H9 (cell line): ENCODE results near the gene RCSD1. TPM values are rescaled to one million over a fixed set of nuclear protein-coding genes. Genes with fewer than 3 reads are reported as not detected.

Source experiments
- DNase-seq: peaks from one replicate; pipeline ENCODE4 v3.0.0-alpha.2; 2017
- H2AFZ ChIP-seq: one replicate; pipeline ENCODE4 v1.6.1; 2013; ENCODE audit warnings: mild to moderate bottlenecking, low read length, control low read depth, moderate library complexity
- H2AK5ac ChIP-seq: 2 replicates; pipeline ENCODE4 v1.6.1; 2013; ENCODE audit warnings: low read length, control low read depth, mixed read lengths; ENCODE audit not compliant: insufficient read length
- H2BK120ac ChIP-seq: one replicate; pipeline ENCODE4 v1.6.1; 2013; ENCODE audit warnings: low read depth, mild to moderate bottlenecking, low read length, control low read depth, inconsistent platforms; ENCODE audit not compliant: poor library complexity, severe bottlenecking
- H2BK12ac ChIP-seq: 2 replicates; pipeline ENCODE4 v1.6.1; 2013; ENCODE audit warnings: low read length, control low read depth, mixed read lengths, low read depth; ENCODE audit not compliant: insufficient read length
- H2BK15ac ChIP-seq: 2 replicates; pipeline ENCODE4 v1.6.1; 2013; ENCODE audit warnings: low read depth, low read length, control low read depth
- H2BK20ac ChIP-seq: one replicate; pipeline ENCODE4 v1.6.1; 2013; ENCODE audit warnings: low read depth, mild to moderate bottlenecking, low read length, control low read depth, inconsistent platforms; ENCODE audit not compliant: poor library complexity, severe bottlenecking
- H2BK5ac ChIP-seq: 2 replicates; pipeline ENCODE4 v1.6.1; 2013; ENCODE audit warnings: low read length, control low read depth, mixed read lengths; ENCODE audit not compliant: insufficient read length
- H3K14ac ChIP-seq: 2 replicates; pipeline ENCODE4 v1.6.1; 2013; ENCODE audit warnings: low read length, control low read depth; ENCODE audit not compliant: insufficient read depth
- H3K18ac ChIP-seq: 2 replicates; pipeline ENCODE4 v1.6.1; 2013; ENCODE audit warnings: low read depth, mild to moderate bottlenecking, mixed read lengths, low read length, control low read depth; ENCODE audit not compliant: insufficient read length
- H3K23ac ChIP-seq: 2 replicates; pipeline ENCODE4 v1.6.1; 2013; ENCODE audit warnings: low read length, control low read depth, mixed read lengths, low read depth; ENCODE audit not compliant: insufficient read length
- H3K23me2 ChIP-seq: 2 replicates; pipeline ENCODE4 v1.6.1; 2013; ENCODE audit warnings: low read depth, mild to moderate bottlenecking, mixed read lengths, low read length, control low read depth; ENCODE audit not compliant: insufficient read length, poor library complexity, severe bottlenecking
- H3K27ac ChIP-seq: 2 replicates; pipeline ENCODE4 v1.5.1; 2013; ENCODE audit warnings: low read length, control low read depth, mixed read lengths, low read depth; ENCODE audit not compliant: insufficient read length
- H3K27me3 ChIP-seq: 2 replicates; pipeline ENCODE4 v1.6.1; 2013; ENCODE audit warnings: low read length, control low read depth, inconsistent platforms; ENCODE audit not compliant: insufficient read depth
- H3K4ac ChIP-seq: 2 replicates; pipeline ENCODE4 v1.6.1; 2013; ENCODE audit warnings: low read depth, mild to moderate bottlenecking, control low read depth, inconsistent platforms, low read length, moderate library complexity
- H3K4me1 ChIP-seq: 2 replicates; pipeline ENCODE4 v1.6.1; 2013; ENCODE audit warnings: low read length, control low read depth, inconsistent platforms; ENCODE audit not compliant: insufficient read depth
- H3K4me2 ChIP-seq: 2 replicates; pipeline ENCODE4 v1.6.1; 2013; ENCODE audit warnings: low read length, control low read depth, mixed read lengths; ENCODE audit not compliant: insufficient read length, insufficient read depth
- H3K56ac ChIP-seq: 2 replicates; pipeline ENCODE4 v1.6.1; 2013; ENCODE audit warnings: low read depth, mild to moderate bottlenecking, mixed read lengths, low read length, control low read depth; ENCODE audit not compliant: insufficient read length
- H3K79me1 ChIP-seq: 2 replicates; pipeline ENCODE4 v1.6.1; 2013; ENCODE audit warnings: low read depth, mild to moderate bottlenecking, moderate library complexity, low read length, control low read depth, inconsistent platforms; ENCODE audit not compliant: insufficient read depth, poor library complexity, severe bottlenecking
- H3K79me2 ChIP-seq: 2 replicates; pipeline ENCODE4 v1.6.1; 2013; ENCODE audit warnings: low read length, control low read depth, inconsistent platforms; ENCODE audit not compliant: insufficient read depth
- H3K9ac ChIP-seq: 2 replicates; pipeline ENCODE4 v1.6.1; 2013; ENCODE audit warnings: low read length, control low read depth, mixed read lengths; ENCODE audit not compliant: insufficient read length; ENCODE audit errors: extremely low read depth
- H3K9me3 ChIP-seq: one replicate; pipeline ENCODE4 v1.6.1; 2013; ENCODE audit warnings: low read depth, low read length, inconsistent platforms; ENCODE audit not compliant: control insufficient read depth
- H3T11ph ChIP-seq: one replicate; pipeline ENCODE4 v1.6.1; 2013; ENCODE audit warnings: mild to moderate bottlenecking, low read length, control low read depth, inconsistent platforms
- H4K20me1 ChIP-seq: one replicate; pipeline ENCODE4 v1.6.1; 2013; ENCODE audit not compliant: control insufficient read depth, insufficient read length, insufficient read depth
- H4K5ac ChIP-seq: 2 replicates; pipeline ENCODE4 v1.6.1; 2013; ENCODE audit warnings: low read depth, mild to moderate bottlenecking, mixed read lengths, low read length, control low read depth; ENCODE audit not compliant: insufficient read length
- H4K8ac ChIP-seq: replicated peaks from 2 replicates; pipeline ENCODE4 v1.6.1; 2013; ENCODE audit warnings: low read length, control low read depth, mixed read lengths, low read depth; ENCODE audit not compliant: insufficient read length
- H4K91ac ChIP-seq: 2 replicates; pipeline ENCODE4 v1.6.1; 2013; ENCODE audit warnings: low read depth, mild to moderate bottlenecking, moderate library complexity, mixed read lengths, low read length, control low read depth; ENCODE audit not compliant: insufficient read length
- H3K27ac Mint-ChIP-seq, 3 experiments: 2 replicates in 2 of 3; 3 replicates in 1 of 3; pipeline ENCODE4 v1.8.0; 2020 to 2021; ENCODE audit warnings: mixed read lengths in 3 of 3, mild to moderate bottlenecking in 1 of 3, moderate library complexity in 1 of 3
- H3K27me3 Mint-ChIP-seq: 2 replicates; pipeline ENCODE4 v1.8.0; 2021; ENCODE audit warnings: low read depth, mild to moderate bottlenecking, moderate library complexity, mixed read lengths
- H3K36me3 Mint-ChIP-seq, 3 experiments: 2 replicates in 2 of 3; 3 replicates in 1 of 3; pipeline ENCODE4 v1.8.0; 2020 to 2021; ENCODE audit warnings: low read depth in 3 of 3, mixed read lengths in 3 of 3; ENCODE audit not compliant: insufficient read depth in 1 of 3
- H3K4me1 Mint-ChIP-seq, 2 experiments: 2 replicates each; pipeline ENCODE4 v1.8.0; 2020; ENCODE audit warnings: mixed read lengths in 2 of 2
- H3K4me3 Mint-ChIP-seq, 2 experiments: 2 replicates in 1 of 2; 3 replicates in 1 of 2; pipeline ENCODE4 v1.8.0; 2020 to 2021; ENCODE audit warnings: mild to moderate bottlenecking in 2 of 2, mixed read lengths in 2 of 2, moderate library complexity in 1 of 2
- H3K9me3 Mint-ChIP-seq, 2 experiments: 2 replicates in 1 of 2; 3 replicates in 1 of 2; pipeline ENCODE4 v1.8.0; 2020; ENCODE audit warnings: mild to moderate bottlenecking in 2 of 2, mixed read lengths in 2 of 2, moderate library complexity in 1 of 2
- WGBS: extraction: QIAGEN DNeasy Blood & Tissue Kit; methylation state at CpG from one replicate; pipeline ENCODE4 v1.1.7; 2013; ENCODE audit warnings: missing lambda C conversion rate, low lambda C conversion rate, mixed read lengths; ENCODE audit not compliant: insufficient read length; ENCODE audit errors: extremely low coverage; 5-methylcytosine and 5-hydroxymethylcytosine counted together
- total RNA-seq: library from RNA; stranded (reverse); gene quantifications from 2 replicates; pipeline ENCODE4 v1.2.1, GENCODE V29; 2021
- TF ChIP-seq, protein P1 (sequence below): fragments of 200-600 bp; sonication (generic); conservative IDR thresholded peaks from 3 replicates; pipeline ENCODE4 v1.8.0; 2021; ENCODE audit warnings: antibody characterized with exemption, mild to moderate bottlenecking

RCSD1 gene
- total RNA-seq, 1 experiment from 2014 or later: 0.13 TPM

GRCh38 chr1:167584581-167584980, 45.5 kb upstream of the RCSD1 start:
- no CpG with 5 or more reads among the region's 3 CpGs for WGBS

More at GRCh38 chr1:167584581-167584980, 45.5 kb upstream of the RCSD1 start:
- no peak overlapping the region for H3K56ac ChIP-seq
- no peaks in the 10 kb centered on the region for H3K79me1 ChIP-seq
- no peak overlapping the region for H3K4me3 Mint-ChIP-seq
- TF ChIP-seq, protein P1, sequence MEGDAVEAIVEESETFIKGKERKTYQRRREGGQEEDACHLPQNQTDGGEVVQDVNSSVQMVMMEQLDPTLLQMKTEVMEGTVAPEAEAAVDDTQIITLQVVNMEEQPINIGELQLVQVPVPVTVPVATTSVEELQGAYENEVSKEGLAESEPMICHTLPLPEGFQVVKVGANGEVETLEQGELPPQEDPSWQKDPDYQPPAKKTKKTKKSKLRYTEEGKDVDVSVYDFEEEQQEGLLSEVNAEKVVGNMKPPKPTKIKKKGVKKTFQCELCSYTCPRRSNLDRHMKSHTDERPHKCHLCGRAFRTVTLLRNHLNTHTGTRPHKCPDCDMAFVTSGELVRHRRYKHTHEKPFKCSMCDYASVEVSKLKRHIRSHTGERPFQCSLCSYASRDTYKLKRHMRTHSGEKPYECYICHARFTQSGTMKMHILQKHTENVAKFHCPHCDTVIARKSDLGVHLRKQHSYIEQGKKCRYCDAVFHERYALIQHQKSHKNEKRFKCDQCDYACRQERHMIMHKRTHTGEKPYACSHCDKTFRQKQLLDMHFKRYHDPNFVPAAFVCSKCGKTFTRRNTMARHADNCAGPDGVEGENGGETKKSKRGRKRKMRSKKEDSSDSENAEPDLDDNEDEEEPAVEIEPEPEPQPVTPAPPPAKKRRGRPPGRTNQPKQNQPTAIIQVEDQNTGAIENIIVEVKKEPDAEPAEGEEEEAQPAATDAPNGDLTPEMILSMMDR: no peak
- peaks cover 3% of the 10 kb centered on the region; the same call in 1 of the 2 replicates for H3K27me3 Mint-ChIP-seq
- H3T11ph ChIP-seq: no peak overlapping the region
- no peaks in the 10 kb centered on the region for H3K4me1 Mint-ChIP-seq
- H3K36me3 Mint-ChIP-seq: peaks cover 0 to under 1% (median 0%) of the 10 kb centered on the region in 3 experiments; a peak in 1 of 7 replicates
- no peak overlapping the region for H2BK12ac ChIP-seq
- no peak overlapping the region for H3K14ac ChIP-seq
- no peak overlapping the region for H2AK5ac ChIP-seq
- no peak overlapping the region for H3K27ac ChIP-seq
- H3K18ac ChIP-seq: no peak overlapping the region
- no peak overlapping the region for H4K8ac ChIP-seq
- H2AFZ ChIP-seq: no peak overlapping the region
- H3K9me3 Mint-ChIP-seq: peaks cover 3 to 4% of the 10 kb centered on the region in 2 experiments; a peak in 3 of 5 replicates
- H3K79me2 ChIP-seq: no peaks in the 10 kb centered on the region
- H2BK20ac ChIP-seq: no peak overlapping the region
- no peaks in the 10 kb centered on the region for H3K4me1 ChIP-seq
- no peak overlapping the region for H2BK5ac ChIP-seq
- H4K5ac ChIP-seq: no peak overlapping the region
- H3K27me3 ChIP-seq: no peaks in the 10 kb centered on the region
- DNase-seq: no peak
- H3K23ac ChIP-seq: no peak overlapping the region
- H3K23me2 ChIP-seq: no peaks in the 10 kb centered on the region
- H3K4me2 ChIP-seq: no peak overlapping the region
- H3K9ac ChIP-seq: no peak overlapping the region
- no peaks in the 10 kb centered on the region for H4K20me1 ChIP-seq
- H3K4ac ChIP-seq: no peak overlapping the region
- H3K27ac Mint-ChIP-seq: no peak overlapping the region
- no peaks in the 10 kb centered on the region for H3K9me3 ChIP-seq
- no peak overlapping the region for H4K91ac ChIP-seq
- H2BK120ac ChIP-seq: no peak overlapping the region
- H2BK15ac ChIP-seq: no peak overlapping the region
